GM19438 (cell line): ENCODE measurements around the gene PTPRC.
A peak's percentile ranks its signal among the peaks of the same experiment; 100 is the strongest.

Experiments used
- ATAC-seq: cut with Tn5 transposase; IDR thresholded peaks from one replicate; pipeline ENCODE4 v1.9.1; 2021; ENCODE audit warnings: low read depth; ENCODE audit not compliant: unreplicated experiment

Gene PTPRC

DNA sequence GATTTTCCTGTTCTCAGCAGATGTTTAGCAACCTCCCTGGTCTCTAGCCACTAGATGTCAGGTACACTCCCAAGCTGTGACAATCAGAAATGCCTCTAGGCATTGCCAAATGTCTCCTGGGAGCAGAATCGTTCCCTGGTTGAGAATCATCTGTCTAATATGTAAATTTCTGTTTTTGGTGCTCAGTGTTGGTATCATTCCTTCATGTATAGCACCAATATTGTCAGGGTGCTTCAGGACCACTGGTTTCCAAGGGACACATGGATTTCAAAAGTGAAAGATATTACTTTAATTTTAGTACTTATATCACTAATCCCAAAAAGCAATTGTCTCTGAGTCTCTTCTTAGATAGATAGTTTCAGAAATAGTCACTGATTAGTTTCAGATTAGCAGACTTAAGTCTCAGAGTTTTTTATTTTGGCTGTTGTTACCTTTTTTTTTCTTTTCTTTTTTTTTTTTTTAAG, 160.1 kb downstream of the PTPRC start:
- ATAC-seq: peak; percentile 82

DNA sequence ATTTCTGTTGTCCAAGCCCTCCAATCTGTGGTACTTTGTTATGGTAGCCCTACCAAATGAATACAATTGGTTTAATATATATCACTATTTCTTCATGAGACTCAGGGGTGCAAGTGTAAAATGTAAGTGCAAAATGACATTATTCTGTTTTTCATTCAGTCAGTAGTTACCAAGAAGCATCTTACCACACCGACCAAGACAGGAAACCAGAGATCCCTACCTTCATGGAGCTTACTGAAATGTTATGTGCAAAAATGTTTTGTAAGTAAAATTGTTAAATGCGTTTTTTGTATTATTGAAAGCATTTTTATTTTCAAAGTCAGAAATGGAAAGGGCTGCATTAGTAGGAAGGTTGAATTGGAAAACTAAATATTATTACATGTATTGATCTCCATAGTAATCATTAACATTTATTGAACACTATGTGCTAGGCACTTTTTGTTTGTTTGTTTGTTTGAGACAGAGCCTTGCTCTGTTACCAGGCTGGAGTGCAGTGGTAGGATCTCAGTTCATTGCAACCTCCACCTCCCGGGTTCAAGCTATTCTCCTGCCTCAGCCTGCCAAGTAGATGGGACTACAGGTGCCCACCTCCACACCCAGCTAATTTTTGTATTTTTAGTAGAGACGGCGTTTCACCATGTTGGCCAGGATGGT, 166.8 kb downstream of the PTPRC start:
- no peak for ATAC-seq

GRCh38 chr1:198806861-198807260, 168.0 kb downstream of the PTPRC start:
- no peak for ATAC-seq
